A204.1 (cell line): Measurements from ENCODE around the gene TMEM63B.
"Not testable (repeated sequence)": the region's sequence is repeated elsewhere in the genome, so short reads cannot be mapped to it uniquely, and the experiment has no call there.

ENCODE experiments used
- FAIRE-seq: peaks from 2 replicates; lab custom pipeline; 2012; peaks lifted over from hg19 to GRCh38; lab: Jason Lieb, UNC

TMEM63B gene

GRCh38 chr6:44194326-44194725 lies 67.0 kb downstream of the TMEM63B start:
- no peak for FAIRE-seq

- FAIRE-seq, result not testable (repeated sequence)
These were observed 69.0 kb downstream of the TMEM63B start for GRCh38 chr6:44196351-44196750.

GRCh38 chr6:44198684-44199083 lies 71.3 kb downstream of the TMEM63B start:
- no peak for FAIRE-seq

- no peak for FAIRE-seq
These were observed 72.5 kb downstream of the TMEM63B start for GRCh38 chr6:44199883-44200282.

- no peak for FAIRE-seq
These were observed 73.8 kb downstream of the TMEM63B start for GRCh38 chr6:44201200-44201599.

- no peak for FAIRE-seq
These were observed 74.4 kb downstream of the TMEM63B start for GRCh38 chr6:44201638-44202303.

- FAIRE-seq, result no peak
These were observed 75.1 kb downstream of the TMEM63B start for GRCh38 chr6:44202332-44202971.

GRCh38 chr6:44202972-44203750 lies 75.8 kb downstream of the TMEM63B start:
- no peak for FAIRE-seq

GRCh38 chr6:44203955-44204354 lies 76.6 kb downstream of the TMEM63B start:
- FAIRE-seq, result no peak
